Loucy (cell line): ENCODE results near the gene PVALEF.

Source experiments
- CTCF ChIP-seq: fragments of 200-600 bp; sonication (generic); conservative IDR thresholded peaks from 2 replicates; pipeline ENCODE4 v1.5.1; 2014; ENCODE audit warnings: mild to moderate bottlenecking, antibody characterized with exemption, low read length
- EZH2phosphoT487 ChIP-seq: fragments of 200-600 bp; IDR thresholded peaks from 2 replicates; pipeline ENCODE4 v1.6.1; 2018; ENCODE audit warnings: antibody characterized with exemption, mild to moderate bottlenecking, moderate library complexity, borderline replicate concordance

- TF ChIP-seq CTCF = no peak
- no peak for TF ChIP-seq EZH2phosphoT487
Observed at GRCh38 chr17:81119223-81120148, 45.8 kb upstream of the PVALEF start.
